IPS-NIHi7 (cell line): ENCODE data around the gene HNRNPL.
"Not testable (repeated sequence)": the region's sequence is repeated elsewhere in the genome, so short reads cannot be mapped to it uniquely, and the experiment has no call there.

Source experiments
- DNase-seq: peaks from one replicate; pipeline ENCODE4 v3.0.0; 2012; ENCODE audit warnings: mixed read lengths; ENCODE audit errors: extremely low spot score

Gene HNRNPL

GRCh38 chr19:38829203-38829602, 20.6 kb downstream of the HNRNPL start:
- not testable (repeated sequence) for DNase-seq

- DNase-seq: no peak
Observed at GRCh38 chr19:38826856-38827551, 22.8 kb downstream of the HNRNPL start.

GRCh38 chr19:38825936-38826335, 23.9 kb downstream of the HNRNPL start:
- not testable (repeated sequence) for DNase-seq

GRCh38 chr19:38821230-38821825, 28.5 kb downstream of the HNRNPL start:
- DNase-seq: not testable (repeated sequence)

GRCh38 chr19:38819231-38819920, 30.4 kb downstream of the HNRNPL start:
- peak; percentile 40 for DNase-seq

- DNase-seq: no peak
Observed at GRCh38 chr19:38817081-38817480, 32.7 kb downstream of the HNRNPL start.

- no peak for DNase-seq
Observed at GRCh38 chr19:38816131-38816750, 33.5 kb downstream of the HNRNPL start.

GRCh38 chr19:38815059-38816001, 34.5 kb downstream of the HNRNPL start:
- peak; percentile 54 for DNase-seq

GRCh38 chr19:38813932-38814331, 35.9 kb downstream of the HNRNPL start:
- DNase-seq: not testable (repeated sequence)

- DNase-seq: no peak
Observed at GRCh38 chr19:38813323-38813722, 36.5 kb downstream of the HNRNPL start.

GRCh38 chr19:38812841-38813320, 36.9 kb downstream of the HNRNPL start, which contains the start of gene LGALS4:
Gene LGALS4, minus strand, starts transcription at chr19:38812945. Its CDS starts 59 bp downstream, at chr19:38812886.
- peak; percentile 13 for DNase-seq

- no peak for DNase-seq
Observed at GRCh38 chr19:38812009-38812840, 37.6 kb downstream of the HNRNPL start.

- DNase-seq: no peak
Observed at GRCh38 chr19:38809592-38810252, 40.1 kb downstream of the HNRNPL start.

- DNase-seq: no peak
Observed at GRCh38 chr19:38808741-38809140, 41.0 kb downstream of the HNRNPL start.

GRCh38 chr19:38807374-38808098, 42.2 kb downstream of the HNRNPL start:
- DNase-seq: not testable (repeated sequence)

GRCh38 chr19:38806371-38806770, 43.4 kb downstream of the HNRNPL start:
- no peak for DNase-seq

- DNase-seq: no peak
Observed at GRCh38 chr19:38805180-38805579, 44.6 kb downstream of the HNRNPL start.

- no peak for DNase-seq
Observed at GRCh38 chr19:38803543-38803942, 46.2 kb downstream of the HNRNPL start.
